H9 (cell line): Measurements from ENCODE around the gene NUMBL. TPM values are rescaled to one million over a fixed set of nuclear protein-coding genes. Genes with fewer than 3 reads are reported as not detected.

Experiments used
- DNase-seq: peaks from one replicate; pipeline ENCODE4 v3.0.0-alpha.2; 2017
- H2AFZ ChIP-seq: one replicate; pipeline ENCODE4 v1.6.1; 2013; ENCODE audit warnings: mild to moderate bottlenecking, low read length, control low read depth, moderate library complexity
- H2AK5ac ChIP-seq: 2 replicates; pipeline ENCODE4 v1.6.1; 2013; ENCODE audit warnings: low read length, control low read depth, mixed read lengths; ENCODE audit not compliant: insufficient read length
- H2BK120ac ChIP-seq: one replicate; pipeline ENCODE4 v1.6.1; 2013; ENCODE audit warnings: low read depth, mild to moderate bottlenecking, low read length, control low read depth, inconsistent platforms; ENCODE audit not compliant: poor library complexity, severe bottlenecking
- H2BK12ac ChIP-seq: 2 replicates; pipeline ENCODE4 v1.6.1; 2013; ENCODE audit warnings: low read length, control low read depth, mixed read lengths, low read depth; ENCODE audit not compliant: insufficient read length
- H2BK15ac ChIP-seq: 2 replicates; pipeline ENCODE4 v1.6.1; 2013; ENCODE audit warnings: low read depth, low read length, control low read depth
- H2BK20ac ChIP-seq: one replicate; pipeline ENCODE4 v1.6.1; 2013; ENCODE audit warnings: low read depth, mild to moderate bottlenecking, low read length, control low read depth, inconsistent platforms; ENCODE audit not compliant: poor library complexity, severe bottlenecking
- H2BK5ac ChIP-seq: 2 replicates; pipeline ENCODE4 v1.6.1; 2013; ENCODE audit warnings: low read length, control low read depth, mixed read lengths; ENCODE audit not compliant: insufficient read length
- H3K14ac ChIP-seq: 2 replicates; pipeline ENCODE4 v1.6.1; 2013; ENCODE audit warnings: low read length, control low read depth; ENCODE audit not compliant: insufficient read depth
- H3K18ac ChIP-seq: 2 replicates; pipeline ENCODE4 v1.6.1; 2013; ENCODE audit warnings: low read depth, mild to moderate bottlenecking, mixed read lengths, low read length, control low read depth; ENCODE audit not compliant: insufficient read length
- H3K23ac ChIP-seq: 2 replicates; pipeline ENCODE4 v1.6.1; 2013; ENCODE audit warnings: low read length, control low read depth, mixed read lengths, low read depth; ENCODE audit not compliant: insufficient read length
- H3K23me2 ChIP-seq: 2 replicates; pipeline ENCODE4 v1.6.1; 2013; ENCODE audit warnings: low read depth, mild to moderate bottlenecking, mixed read lengths, low read length, control low read depth; ENCODE audit not compliant: insufficient read length, poor library complexity, severe bottlenecking
- H3K27ac ChIP-seq: 2 replicates; pipeline ENCODE4 v1.5.1; 2013; ENCODE audit warnings: low read length, control low read depth, mixed read lengths, low read depth; ENCODE audit not compliant: insufficient read length
- H3K27me3 ChIP-seq: 2 replicates; pipeline ENCODE4 v1.6.1; 2013; ENCODE audit warnings: low read length, control low read depth, inconsistent platforms; ENCODE audit not compliant: insufficient read depth
- H3K4ac ChIP-seq: 2 replicates; pipeline ENCODE4 v1.6.1; 2013; ENCODE audit warnings: low read depth, mild to moderate bottlenecking, control low read depth, inconsistent platforms, low read length, moderate library complexity
- H3K4me1 ChIP-seq: 2 replicates; pipeline ENCODE4 v1.6.1; 2013; ENCODE audit warnings: low read length, control low read depth, inconsistent platforms; ENCODE audit not compliant: insufficient read depth
- H3K4me2 ChIP-seq: 2 replicates; pipeline ENCODE4 v1.6.1; 2013; ENCODE audit warnings: low read length, control low read depth, mixed read lengths; ENCODE audit not compliant: insufficient read length, insufficient read depth
- H3K56ac ChIP-seq: 2 replicates; pipeline ENCODE4 v1.6.1; 2013; ENCODE audit warnings: low read depth, mild to moderate bottlenecking, mixed read lengths, low read length, control low read depth; ENCODE audit not compliant: insufficient read length
- H3K79me1 ChIP-seq: 2 replicates; pipeline ENCODE4 v1.6.1; 2013; ENCODE audit warnings: low read depth, mild to moderate bottlenecking, moderate library complexity, low read length, control low read depth, inconsistent platforms; ENCODE audit not compliant: insufficient read depth, poor library complexity, severe bottlenecking
- H3K79me2 ChIP-seq: 2 replicates; pipeline ENCODE4 v1.6.1; 2013; ENCODE audit warnings: low read length, control low read depth, inconsistent platforms; ENCODE audit not compliant: insufficient read depth
- H3K9ac ChIP-seq: 2 replicates; pipeline ENCODE4 v1.6.1; 2013; ENCODE audit warnings: low read length, control low read depth, mixed read lengths; ENCODE audit not compliant: insufficient read length; ENCODE audit errors: extremely low read depth
- H3K9me3 ChIP-seq: one replicate; pipeline ENCODE4 v1.6.1; 2013; ENCODE audit warnings: low read depth, low read length, inconsistent platforms; ENCODE audit not compliant: control insufficient read depth
- H3T11ph ChIP-seq: one replicate; pipeline ENCODE4 v1.6.1; 2013; ENCODE audit warnings: mild to moderate bottlenecking, low read length, control low read depth, inconsistent platforms
- H4K20me1 ChIP-seq: one replicate; pipeline ENCODE4 v1.6.1; 2013; ENCODE audit not compliant: control insufficient read depth, insufficient read length, insufficient read depth
- H4K5ac ChIP-seq: 2 replicates; pipeline ENCODE4 v1.6.1; 2013; ENCODE audit warnings: low read depth, mild to moderate bottlenecking, mixed read lengths, low read length, control low read depth; ENCODE audit not compliant: insufficient read length
- H4K8ac ChIP-seq: replicated peaks from 2 replicates; pipeline ENCODE4 v1.6.1; 2013; ENCODE audit warnings: low read length, control low read depth, mixed read lengths, low read depth; ENCODE audit not compliant: insufficient read length
- H4K91ac ChIP-seq: 2 replicates; pipeline ENCODE4 v1.6.1; 2013; ENCODE audit warnings: low read depth, mild to moderate bottlenecking, moderate library complexity, mixed read lengths, low read length, control low read depth; ENCODE audit not compliant: insufficient read length
- H3K27ac Mint-ChIP-seq, 3 experiments: 2 replicates in 2 of 3; 3 replicates in 1 of 3; pipeline ENCODE4 v1.8.0; 2020 to 2021; ENCODE audit warnings: mixed read lengths in 3 of 3, mild to moderate bottlenecking in 1 of 3, moderate library complexity in 1 of 3
- H3K27me3 Mint-ChIP-seq: 2 replicates; pipeline ENCODE4 v1.8.0; 2021; ENCODE audit warnings: low read depth, mild to moderate bottlenecking, moderate library complexity, mixed read lengths
- H3K36me3 Mint-ChIP-seq, 3 experiments: 2 replicates in 2 of 3; 3 replicates in 1 of 3; pipeline ENCODE4 v1.8.0; 2020 to 2021; ENCODE audit warnings: low read depth in 3 of 3, mixed read lengths in 3 of 3; ENCODE audit not compliant: insufficient read depth in 1 of 3
- H3K4me1 Mint-ChIP-seq, 2 experiments: 2 replicates each; pipeline ENCODE4 v1.8.0; 2020; ENCODE audit warnings: mixed read lengths in 2 of 2
- H3K4me3 Mint-ChIP-seq, 2 experiments: 2 replicates in 1 of 2; 3 replicates in 1 of 2; pipeline ENCODE4 v1.8.0; 2020 to 2021; ENCODE audit warnings: mild to moderate bottlenecking in 2 of 2, mixed read lengths in 2 of 2, moderate library complexity in 1 of 2
- H3K9me3 Mint-ChIP-seq, 2 experiments: 2 replicates in 1 of 2; 3 replicates in 1 of 2; pipeline ENCODE4 v1.8.0; 2020; ENCODE audit warnings: mild to moderate bottlenecking in 2 of 2, mixed read lengths in 2 of 2, moderate library complexity in 1 of 2
- CTCF ChIP-seq: fragments of 200-600 bp; sonication (generic); conservative IDR thresholded peaks from 3 replicates; pipeline ENCODE4 v1.8.0; 2021; ENCODE audit warnings: antibody characterized with exemption, mild to moderate bottlenecking
- WGBS: extraction: QIAGEN DNeasy Blood & Tissue Kit; methylation state at CpG from one replicate; pipeline ENCODE4 v1.1.7; 2013; ENCODE audit warnings: missing lambda C conversion rate, low lambda C conversion rate, mixed read lengths; ENCODE audit not compliant: insufficient read length; ENCODE audit errors: extremely low coverage; 5-methylcytosine and 5-hydroxymethylcytosine counted together
- total RNA-seq: library from RNA; stranded (reverse); gene quantifications from 2 replicates; pipeline ENCODE4 v1.2.1, GENCODE V29; 2021

Gene NUMBL
- total RNA-seq, 1 experiment from 2014 or later = 34.5 TPM

- no peak for TF ChIP-seq CTCF
- Histone ChIP-seq H3K23me2 (peaks cover 21% of the 10 kb centered on the region), H4K20me1 (no peaks in the 10 kb centered on the region), H3K79me1 (no peaks in the 10 kb centered on the region), H3K9ac (no peak overlapping the region), H4K5ac (no peak overlapping the region), H3K27me3 (no peaks in the 10 kb centered on the region), H3K4me1 (no peaks in the 10 kb centered on the region), H3T11ph (no peak overlapping the region), H3K4ac (no peak overlapping the region), H3K79me2 (no peaks in the 10 kb centered on the region; the same call in 1 of the 2 replicates), H3K14ac (no peak overlapping the region), H3K4me2 (no peak overlapping the region), H2BK15ac (no peak overlapping the region), H3K27ac (no peak overlapping the region), H4K8ac (no peak overlapping the region), H4K91ac (no peak overlapping the region), H2BK12ac (no peak overlapping the region), H2BK5ac (no peak overlapping the region), H2AFZ (no peak overlapping the region), H3K56ac (no peak overlapping the region), H2BK20ac (no peak overlapping the region), H2BK120ac (no peak overlapping the region), H3K9me3 (no peaks in the 10 kb centered on the region), H3K23ac (no peak overlapping the region), H3K18ac (no peak overlapping the region), H2AK5ac (no peak overlapping the region)
- H3K36me3 Mint-ChIP-seq = peaks cover 17 to 42% (median 24%) of the 10 kb centered on the region in 3 experiments
- H3K9me3 Mint-ChIP-seq = peaks cover 0 to 3% of the 10 kb centered on the region in 2 experiments; a peak in 2 of 5 replicates
- WGBS = no CpG with 5 or more reads among the region's 6 CpGs
- no peak for DNase-seq
- peaks cover 13 to 27% of the 10 kb centered on the region in 2 experiments for H3K4me1 Mint-ChIP-seq
- peak overlapping the region in 1 of 3 experiments; percentile 39; a peak in 1 of 7 replicates for H3K27ac Mint-ChIP-seq
- no peak overlapping the region; a peak in 1 of 5 replicates for H3K4me3 Mint-ChIP-seq
- no peaks in the 10 kb centered on the region for H3K27me3 Mint-ChIP-seq
Observed at GRCh38 chr19:40721140-40721486, 30.7 kb upstream of the NUMBL start.
